H9 (cell line): ENCODE data around the gene MRC2. TPM values are rescaled to one million over a fixed set of nuclear protein-coding genes. Genes with fewer than 3 reads are reported as not detected.

Source experiments
- DNase-seq: peaks from one replicate; pipeline ENCODE4 v3.0.0-alpha.2; 2017
- H2AFZ ChIP-seq: one replicate; pipeline ENCODE4 v1.6.1; 2013; ENCODE audit warnings: mild to moderate bottlenecking, low read length, control low read depth, moderate library complexity
- H2AK5ac ChIP-seq: 2 replicates; pipeline ENCODE4 v1.6.1; 2013; ENCODE audit warnings: low read length, control low read depth, mixed read lengths; ENCODE audit not compliant: insufficient read length
- H2BK120ac ChIP-seq: one replicate; pipeline ENCODE4 v1.6.1; 2013; ENCODE audit warnings: low read depth, mild to moderate bottlenecking, low read length, control low read depth, inconsistent platforms; ENCODE audit not compliant: poor library complexity, severe bottlenecking
- H2BK12ac ChIP-seq: 2 replicates; pipeline ENCODE4 v1.6.1; 2013; ENCODE audit warnings: low read length, control low read depth, mixed read lengths, low read depth; ENCODE audit not compliant: insufficient read length
- H2BK15ac ChIP-seq: 2 replicates; pipeline ENCODE4 v1.6.1; 2013; ENCODE audit warnings: low read depth, low read length, control low read depth
- H2BK20ac ChIP-seq: one replicate; pipeline ENCODE4 v1.6.1; 2013; ENCODE audit warnings: low read depth, mild to moderate bottlenecking, low read length, control low read depth, inconsistent platforms; ENCODE audit not compliant: poor library complexity, severe bottlenecking
- H2BK5ac ChIP-seq: 2 replicates; pipeline ENCODE4 v1.6.1; 2013; ENCODE audit warnings: low read length, control low read depth, mixed read lengths; ENCODE audit not compliant: insufficient read length
- H3K14ac ChIP-seq: 2 replicates; pipeline ENCODE4 v1.6.1; 2013; ENCODE audit warnings: low read length, control low read depth; ENCODE audit not compliant: insufficient read depth
- H3K18ac ChIP-seq: 2 replicates; pipeline ENCODE4 v1.6.1; 2013; ENCODE audit warnings: low read depth, mild to moderate bottlenecking, mixed read lengths, low read length, control low read depth; ENCODE audit not compliant: insufficient read length
- H3K23ac ChIP-seq: 2 replicates; pipeline ENCODE4 v1.6.1; 2013; ENCODE audit warnings: low read length, control low read depth, mixed read lengths, low read depth; ENCODE audit not compliant: insufficient read length
- H3K23me2 ChIP-seq: 2 replicates; pipeline ENCODE4 v1.6.1; 2013; ENCODE audit warnings: low read depth, mild to moderate bottlenecking, mixed read lengths, low read length, control low read depth; ENCODE audit not compliant: insufficient read length, poor library complexity, severe bottlenecking
- H3K27ac ChIP-seq: 2 replicates; pipeline ENCODE4 v1.5.1; 2013; ENCODE audit warnings: low read length, control low read depth, mixed read lengths, low read depth; ENCODE audit not compliant: insufficient read length
- H3K27me3 ChIP-seq: 2 replicates; pipeline ENCODE4 v1.6.1; 2013; ENCODE audit warnings: low read length, control low read depth, inconsistent platforms; ENCODE audit not compliant: insufficient read depth
- H3K4ac ChIP-seq: 2 replicates; pipeline ENCODE4 v1.6.1; 2013; ENCODE audit warnings: low read depth, mild to moderate bottlenecking, control low read depth, inconsistent platforms, low read length, moderate library complexity
- H3K4me1 ChIP-seq: 2 replicates; pipeline ENCODE4 v1.6.1; 2013; ENCODE audit warnings: low read length, control low read depth, inconsistent platforms; ENCODE audit not compliant: insufficient read depth
- H3K4me2 ChIP-seq: 2 replicates; pipeline ENCODE4 v1.6.1; 2013; ENCODE audit warnings: low read length, control low read depth, mixed read lengths; ENCODE audit not compliant: insufficient read length, insufficient read depth
- H3K56ac ChIP-seq: 2 replicates; pipeline ENCODE4 v1.6.1; 2013; ENCODE audit warnings: low read depth, mild to moderate bottlenecking, mixed read lengths, low read length, control low read depth; ENCODE audit not compliant: insufficient read length
- H3K79me1 ChIP-seq: 2 replicates; pipeline ENCODE4 v1.6.1; 2013; ENCODE audit warnings: low read depth, mild to moderate bottlenecking, moderate library complexity, low read length, control low read depth, inconsistent platforms; ENCODE audit not compliant: insufficient read depth, poor library complexity, severe bottlenecking
- H3K79me2 ChIP-seq: 2 replicates; pipeline ENCODE4 v1.6.1; 2013; ENCODE audit warnings: low read length, control low read depth, inconsistent platforms; ENCODE audit not compliant: insufficient read depth
- H3K9ac ChIP-seq: 2 replicates; pipeline ENCODE4 v1.6.1; 2013; ENCODE audit warnings: low read length, control low read depth, mixed read lengths; ENCODE audit not compliant: insufficient read length; ENCODE audit errors: extremely low read depth
- H3K9me3 ChIP-seq: one replicate; pipeline ENCODE4 v1.6.1; 2013; ENCODE audit warnings: low read depth, low read length, inconsistent platforms; ENCODE audit not compliant: control insufficient read depth
- H3T11ph ChIP-seq: one replicate; pipeline ENCODE4 v1.6.1; 2013; ENCODE audit warnings: mild to moderate bottlenecking, low read length, control low read depth, inconsistent platforms
- H4K20me1 ChIP-seq: one replicate; pipeline ENCODE4 v1.6.1; 2013; ENCODE audit not compliant: control insufficient read depth, insufficient read length, insufficient read depth
- H4K5ac ChIP-seq: 2 replicates; pipeline ENCODE4 v1.6.1; 2013; ENCODE audit warnings: low read depth, mild to moderate bottlenecking, mixed read lengths, low read length, control low read depth; ENCODE audit not compliant: insufficient read length
- H4K8ac ChIP-seq: replicated peaks from 2 replicates; pipeline ENCODE4 v1.6.1; 2013; ENCODE audit warnings: low read length, control low read depth, mixed read lengths, low read depth; ENCODE audit not compliant: insufficient read length
- H4K91ac ChIP-seq: 2 replicates; pipeline ENCODE4 v1.6.1; 2013; ENCODE audit warnings: low read depth, mild to moderate bottlenecking, moderate library complexity, mixed read lengths, low read length, control low read depth; ENCODE audit not compliant: insufficient read length
- H3K27ac Mint-ChIP-seq, 3 experiments: 2 replicates in 2 of 3; 3 replicates in 1 of 3; pipeline ENCODE4 v1.8.0; 2020 to 2021; ENCODE audit warnings: mixed read lengths in 3 of 3, mild to moderate bottlenecking in 1 of 3, moderate library complexity in 1 of 3
- H3K27me3 Mint-ChIP-seq: 2 replicates; pipeline ENCODE4 v1.8.0; 2021; ENCODE audit warnings: low read depth, mild to moderate bottlenecking, moderate library complexity, mixed read lengths
- H3K36me3 Mint-ChIP-seq, 3 experiments: 2 replicates in 2 of 3; 3 replicates in 1 of 3; pipeline ENCODE4 v1.8.0; 2020 to 2021; ENCODE audit warnings: low read depth in 3 of 3, mixed read lengths in 3 of 3; ENCODE audit not compliant: insufficient read depth in 1 of 3
- H3K4me1 Mint-ChIP-seq, 2 experiments: 2 replicates each; pipeline ENCODE4 v1.8.0; 2020; ENCODE audit warnings: mixed read lengths in 2 of 2
- H3K4me3 Mint-ChIP-seq, 2 experiments: 2 replicates in 1 of 2; 3 replicates in 1 of 2; pipeline ENCODE4 v1.8.0; 2020 to 2021; ENCODE audit warnings: mild to moderate bottlenecking in 2 of 2, mixed read lengths in 2 of 2, moderate library complexity in 1 of 2
- H3K9me3 Mint-ChIP-seq, 2 experiments: 2 replicates in 1 of 2; 3 replicates in 1 of 2; pipeline ENCODE4 v1.8.0; 2020; ENCODE audit warnings: mild to moderate bottlenecking in 2 of 2, mixed read lengths in 2 of 2, moderate library complexity in 1 of 2
- WGBS: extraction: QIAGEN DNeasy Blood & Tissue Kit; methylation state at CpG from one replicate; pipeline ENCODE4 v1.1.7; 2013; ENCODE audit warnings: missing lambda C conversion rate, low lambda C conversion rate, mixed read lengths; ENCODE audit not compliant: insufficient read length; ENCODE audit errors: extremely low coverage; 5-methylcytosine and 5-hydroxymethylcytosine counted together
- total RNA-seq: library from RNA; stranded (reverse); gene quantifications from 2 replicates; pipeline ENCODE4 v1.2.1, GENCODE V29; 2021
- TF ChIP-seq, protein P1 (sequence below): fragments of 200-600 bp; sonication (generic); conservative IDR thresholded peaks from 3 replicates; pipeline ENCODE4 v1.8.0; 2021; ENCODE audit warnings: antibody characterized with exemption, mild to moderate bottlenecking

MRC2 gene
- total RNA-seq, 1 experiment from 2014 or later = 18.7 TPM

DNA sequence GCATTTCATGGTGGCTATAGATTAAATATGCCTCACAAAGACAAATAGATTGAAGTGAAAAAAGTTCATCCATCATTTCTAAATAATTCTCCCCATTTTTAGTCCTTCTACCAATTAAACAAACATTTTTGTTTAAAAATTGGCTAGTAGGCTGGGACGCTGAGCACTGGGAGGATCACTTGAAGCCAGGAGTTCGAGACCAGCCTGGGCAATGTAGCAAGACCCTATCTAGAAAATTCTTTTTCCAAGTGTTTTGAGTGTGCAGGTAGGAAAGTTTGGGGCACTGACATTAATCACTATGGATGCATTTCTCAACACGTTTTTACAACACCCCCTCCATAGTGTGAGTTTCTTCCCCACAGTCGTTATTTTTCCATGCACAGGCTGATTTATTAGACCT, 56.7 kb downstream of the MRC2 start:
- Histone ChIP-seq H3K9me3 (no peaks in the 10 kb centered on the region), H3K14ac (no peak overlapping the region), H3K79me2 (no peaks in the 10 kb centered on the region), H2BK12ac (no peak overlapping the region), H3K27ac (no peak overlapping the region), H3T11ph (no peak overlapping the region), H3K4me1 (no peaks in the 10 kb centered on the region), H4K8ac (no peak overlapping the region), H3K27me3 (no peaks in the 10 kb centered on the region), H3K4me2 (no peak overlapping the region), H2BK120ac (no peak overlapping the region), H4K5ac (no peak overlapping the region), H3K23me2 (no peaks in the 10 kb centered on the region), H3K79me1 (no peaks in the 10 kb centered on the region), H4K91ac (no peak overlapping the region), H3K56ac (no peak overlapping the region), H3K4ac (no peak overlapping the region), H2AFZ (no peak overlapping the region), H3K9ac (no peak overlapping the region), H2AK5ac (no peak overlapping the region), H4K20me1 (no peaks in the 10 kb centered on the region), H2BK5ac (no peak overlapping the region), H2BK15ac (no peak overlapping the region), H2BK20ac (no peak overlapping the region), H3K23ac (no peak overlapping the region), H3K18ac (no peak overlapping the region)
- Mint-ChIP-seq H3K4me1 (peaks cover 0 to 6% of the 10 kb centered on the region in 2 experiments; a peak in 2 of 4 replicates), H3K9me3 (peaks cover 3% of the 10 kb centered on the region in 2 experiments; a peak in 1 of 5 replicates), H3K27me3 (no peaks in the 10 kb centered on the region), H3K27ac (no peak overlapping the region), H3K4me3 (no peak overlapping the region), H3K36me3 (peaks cover 18 to 23% (median 18%) of the 10 kb centered on the region in 3 experiments)
- TF ChIP-seq, protein P1, sequence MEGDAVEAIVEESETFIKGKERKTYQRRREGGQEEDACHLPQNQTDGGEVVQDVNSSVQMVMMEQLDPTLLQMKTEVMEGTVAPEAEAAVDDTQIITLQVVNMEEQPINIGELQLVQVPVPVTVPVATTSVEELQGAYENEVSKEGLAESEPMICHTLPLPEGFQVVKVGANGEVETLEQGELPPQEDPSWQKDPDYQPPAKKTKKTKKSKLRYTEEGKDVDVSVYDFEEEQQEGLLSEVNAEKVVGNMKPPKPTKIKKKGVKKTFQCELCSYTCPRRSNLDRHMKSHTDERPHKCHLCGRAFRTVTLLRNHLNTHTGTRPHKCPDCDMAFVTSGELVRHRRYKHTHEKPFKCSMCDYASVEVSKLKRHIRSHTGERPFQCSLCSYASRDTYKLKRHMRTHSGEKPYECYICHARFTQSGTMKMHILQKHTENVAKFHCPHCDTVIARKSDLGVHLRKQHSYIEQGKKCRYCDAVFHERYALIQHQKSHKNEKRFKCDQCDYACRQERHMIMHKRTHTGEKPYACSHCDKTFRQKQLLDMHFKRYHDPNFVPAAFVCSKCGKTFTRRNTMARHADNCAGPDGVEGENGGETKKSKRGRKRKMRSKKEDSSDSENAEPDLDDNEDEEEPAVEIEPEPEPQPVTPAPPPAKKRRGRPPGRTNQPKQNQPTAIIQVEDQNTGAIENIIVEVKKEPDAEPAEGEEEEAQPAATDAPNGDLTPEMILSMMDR = no peak
- no CpG with 5 or more reads among the region's 4 CpGs for WGBS
- DNase-seq = no peak
